Adrenal gland (tissue), 12 donors: ENCODE measurements around the gene KRT81. TPM values are rescaled to one million over a fixed set of nuclear protein-coding genes. Genes with fewer than 3 reads are reported as not detected.

ENCODE experiments used
- DNase-seq, 7 donors: peaks; one replicate each; pipeline ENCODE4 v3.0.0-alpha.2; 2019 to 2020
- H3K27ac ChIP-seq, 5 donors: fragments of 200-600 bp; sonication (generic) in 4 of 5; 1 replicate in 3 of 5; 2 replicates in 2 of 5; pipeline versions ENCODE4 v1.5.1 to v1.8.0; 2016 to 2020; ENCODE audit warnings: mild to moderate bottlenecking in 1 of 5
- H3K27me3 ChIP-seq: fragments of 200-600 bp; 2 replicates; pipeline ENCODE4 v1.8.0; 2021
- H3K36me3 ChIP-seq, 2 donors: fragments of 200-600 bp; replicated peaks in 1 of 2; 1 replicate in 1 of 2; 2 replicates in 1 of 2; pipeline versions ENCODE4 v1.5.1 to v1.8.0; 2018 to 2022
- H3K4me1 ChIP-seq, 2 donors: fragments of 200-600 bp; replicated peaks in 1 of 2; 1 replicate in 1 of 2; 2 replicates in 1 of 2; pipeline versions ENCODE4 v1.5.1 to v1.8.0; 2018 to 2021
- H3K4me3 ChIP-seq, 4 donors: fragments of 200-600 bp; sonication (generic) in 3 of 4; one replicate each; pipeline ENCODE4 v1.5.1; 2016 to 2018
- H3K9me3 ChIP-seq, 3 donors: fragments of 200-600 bp; sonication (generic) in 1 of 3; replicated peaks in 1 of 3; 1 replicate in 2 of 3; 2 replicates in 1 of 3; pipeline versions ENCODE4 v1.5.1 to v1.8.0; 2016 to 2021
- POLR2A ChIP-seq, 2 donors: fragments of 450-650 bp; IDR thresholded peaks; one replicate each; pipeline ENCODE4 v1.6.1; 2017; ENCODE audit warnings: antibody characterized with exemption in 2 of 2, mild to moderate bottlenecking in 2 of 2, moderate library complexity in 1 of 2
- WGBS, 4 donors: extraction: QIAGEN DNeasy Blood & Tissue Kit in 2 of 4; methylation state at CpG; one replicate each; pipeline versions ENCODE4 v1.1.5 to v1.1.7; 2013 to 2017; 5-methylcytosine and 5-hydroxymethylcytosine counted together
- intact Hi-C, 2 donors: fragments of 100-400 bp; cut with DNase I; formaldehyde crosslinking; loops; one replicate each; pipeline versions ENCODE4 v1.14.1 to v1.15.0; 2022 to 2023
- polyA plus RNA-seq, 3 donors: library from polyadenylated mRNA; stranded (reverse); fragments of 200-250 nt in 2 of 3; fragments of 350-450 nt in 1 of 3; fragmentation: Illumina TruSeq in 1 of 3; extraction: RNeasy Lipid Tissue Mini Kit (QIAGEN cat#74804) in 1 of 3; gene quantifications; one replicate each; pipeline ENCODE4 v1.2.3, GENCODE V29; 2013 to 2014
- total RNA-seq, 9 donors: library from RNA; depleted of rRNA in 4 of 9; stranded (reverse); fragments of >200 nt in 4 of 9; fragments of 120-200 nt in 1 of 9; fragmentation: NEBNext Ultra II Directional in 1 of 9; extraction: Animal tissue kit (Norgen Biotek cat#: 25700) in 1 of 9; gene quantifications; one replicate each; pipeline versions ENCODE4 v1.1.0 to v1.2.4, GENCODE V29; 2013 to 2023
- TF ChIP-seq, protein P1 (sequence below), 6 experiments: fragments of 450-650 bp in 4 of 6; fragments of 200-600 bp in 2 of 6; sonication (generic) in 1 of 6; IDR thresholded peaks; 1 replicate in 5 of 6; 2 replicates in 1 of 6; pipeline versions ENCODE4 v1.5.1 to v1.8.0; 2016 to 2021; ENCODE audit warnings: antibody characterized with exemption in 6 of 6, mild to moderate bottlenecking in 2 of 6, moderate library complexity in 1 of 6
- donor health status: healthy with polysubstance abuse.
- donor health status: Bipolar disorder and iron deficiency.
- donor health status: DM: yes; HTN: yes; CAD: no.
- donor health status: DM: no; HTN: no; CAD: no.
- donor health status: DM: no; HTN: no; CAD: no.
- donor health status: DM: yes; HTN: yes; CAD: no.

The KRT81 gene
- total and polyA plus RNA-seq, 12 donors: 0.25 to 0.42 TPM; not detected in 10

GRCh38 chr12:52298677-52299190 is 7.4 kb upstream of the KRT81 start:
- DNase-seq: no peak
- H3K27me3 ChIP-seq: no peaks in the 10 kb centered on the region

DNA sequence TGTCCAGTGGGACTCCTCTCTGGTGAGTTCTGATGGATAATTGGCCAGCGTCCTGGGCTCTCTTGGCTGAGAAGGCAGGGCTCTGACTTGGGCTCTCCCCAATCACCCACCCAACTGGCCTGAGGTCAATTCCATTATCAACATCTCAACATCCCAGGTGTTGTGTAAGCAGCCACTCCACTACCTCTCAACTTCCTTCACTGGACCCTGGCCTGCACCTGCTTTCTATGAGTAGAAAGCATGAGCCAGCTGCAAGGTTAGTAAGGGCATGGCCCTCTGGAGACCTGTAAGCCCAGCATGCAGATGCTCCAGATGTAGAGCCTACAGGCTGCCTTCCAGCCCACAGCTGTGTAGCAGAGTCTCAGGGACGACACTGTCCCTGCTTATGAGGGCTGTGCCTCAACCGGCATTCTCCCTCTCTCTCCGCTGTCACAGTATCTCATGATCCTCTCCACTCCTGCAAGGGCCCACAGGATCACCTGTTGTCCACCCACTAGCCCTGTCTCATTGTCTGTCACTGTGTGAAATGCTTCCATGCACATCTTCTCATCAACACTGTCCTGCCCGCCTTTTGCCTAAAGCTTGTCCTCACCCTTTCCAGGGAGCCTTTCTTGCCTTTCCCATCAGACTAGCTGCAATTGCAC is 5.4 kb upstream of the KRT81 start:
- H3K36me3 ChIP-seq: no peaks in the 10 kb centered on the region
- no peak for DNase-seq
- 85 to 98% (median 93%) methylated on average over 5 of the region's 5 CpGs for WGBS, 4 donors
- no peak overlapping the region for H3K4me3 ChIP-seq
- intact Hi-C loops: no loop called here
- no peak overlapping the region for H3K27ac ChIP-seq
- H3K9me3 ChIP-seq: no peaks in the 10 kb centered on the region
- H3K4me1 ChIP-seq: no peaks in the 10 kb centered on the region
- H3K27me3 ChIP-seq: no peaks in the 10 kb centered on the region
- TF ChIP-seq, protein P1, sequence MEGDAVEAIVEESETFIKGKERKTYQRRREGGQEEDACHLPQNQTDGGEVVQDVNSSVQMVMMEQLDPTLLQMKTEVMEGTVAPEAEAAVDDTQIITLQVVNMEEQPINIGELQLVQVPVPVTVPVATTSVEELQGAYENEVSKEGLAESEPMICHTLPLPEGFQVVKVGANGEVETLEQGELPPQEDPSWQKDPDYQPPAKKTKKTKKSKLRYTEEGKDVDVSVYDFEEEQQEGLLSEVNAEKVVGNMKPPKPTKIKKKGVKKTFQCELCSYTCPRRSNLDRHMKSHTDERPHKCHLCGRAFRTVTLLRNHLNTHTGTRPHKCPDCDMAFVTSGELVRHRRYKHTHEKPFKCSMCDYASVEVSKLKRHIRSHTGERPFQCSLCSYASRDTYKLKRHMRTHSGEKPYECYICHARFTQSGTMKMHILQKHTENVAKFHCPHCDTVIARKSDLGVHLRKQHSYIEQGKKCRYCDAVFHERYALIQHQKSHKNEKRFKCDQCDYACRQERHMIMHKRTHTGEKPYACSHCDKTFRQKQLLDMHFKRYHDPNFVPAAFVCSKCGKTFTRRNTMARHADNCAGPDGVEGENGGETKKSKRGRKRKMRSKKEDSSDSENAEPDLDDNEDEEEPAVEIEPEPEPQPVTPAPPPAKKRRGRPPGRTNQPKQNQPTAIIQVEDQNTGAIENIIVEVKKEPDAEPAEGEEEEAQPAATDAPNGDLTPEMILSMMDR (IDR thresholded peaks at IDR 0.05): no peak
- no peak for TF ChIP-seq POLR2A (IDR thresholded peaks at IDR 0.05)

More at GRCh38 chr12:52298677-52299190, 7.4 kb upstream of the KRT81 start:
- TF ChIP-seq POLR2A (IDR thresholded peaks at IDR 0.05): no peak
- TF ChIP-seq, protein P1 (IDR thresholded peaks at IDR 0.05): no peak
- no peaks in the 10 kb centered on the region for H3K4me1 ChIP-seq
- H3K36me3 ChIP-seq: no peaks in the 10 kb centered on the region
- no peak overlapping the region for H3K4me3 ChIP-seq
- 64 to 69% (median 66%) methylated on average over 4 of the region's 4 CpGs for WGBS, 4 donors
- H3K9me3 ChIP-seq: no peaks in the 10 kb centered on the region
- no peak overlapping the region for H3K27ac ChIP-seq
- intact Hi-C loops: no loop called here

GRCh38 chr12:52295663-52296062 is 4.3 kb upstream of the KRT81 start:
- Histone ChIP-seq H3K4me3 (no peak overlapping the region), H3K27me3 (no peaks in the 10 kb centered on the region), H3K27ac (no peak overlapping the region), H3K9me3 (no peaks in the 10 kb centered on the region), H3K36me3 (no peaks in the 10 kb centered on the region), H3K4me1 (no peaks in the 10 kb centered on the region)
- no peak for TF ChIP-seq POLR2A (IDR thresholded peaks at IDR 0.05)
- TF ChIP-seq, protein P1 (IDR thresholded peaks at IDR 0.05): no peak
- intact Hi-C loops: no loop called here
- DNase-seq: peak in 1 of 7 donors; percentile 3
- 65 to 84% (median 73%) methylated on average over 1 of the region's 1 CpG for WGBS, 4 donors

GRCh38 chr12:52294803-52295202 is 3.5 kb upstream of the KRT81 start:
- intact Hi-C loops: no loop called here
- TF ChIP-seq, protein P1 (IDR thresholded peaks at IDR 0.05): no peak
- no peak for TF ChIP-seq POLR2A (IDR thresholded peaks at IDR 0.05)
- no peaks in the 10 kb centered on the region for H3K9me3 ChIP-seq
- no peaks in the 10 kb centered on the region for H3K4me1 ChIP-seq
- H3K27me3 ChIP-seq: no peaks in the 10 kb centered on the region
- no peak overlapping the region for H3K27ac ChIP-seq
- no peak overlapping the region for H3K4me3 ChIP-seq
- WGBS, 4 donors: 48 to 66% (median 52%) methylated on average over 1 of the region's 1 CpG
- H3K36me3 ChIP-seq: no peaks in the 10 kb centered on the region
- no peak for DNase-seq
